OCI-LY3 (cell line): ENCODE measurements around the gene TBC1D32.

ENCODE experiments used
- H2AFZ ChIP-seq: fragments of 200-600, 300-600 bp; shearing (Covaris generic); 2 replicates; pipeline ENCODE4 v1.6.0; 2014; ENCODE audit warnings: antibody characterized with exemption, low read depth, low read length
- H3K27ac ChIP-seq: fragments of 200-600, 300-600 bp; sonication (generic); 2 replicates; pipeline ENCODE4 v1.5.1; 2014; ENCODE audit warnings: mild to moderate bottlenecking, low read length, moderate library complexity, mixed read lengths
- H3K27me3 ChIP-seq: fragments of 200-600, 300-600 bp; sonication (generic); 2 replicates; pipeline ENCODE4 v1.6.1; 2014; ENCODE audit warnings: low read depth, low read length, mixed read lengths
- H3K36me3 ChIP-seq: fragments of 200-600, 300-600 bp; sonication (generic); replicated peaks from 2 replicates; pipeline ENCODE3; 2014; ENCODE audit warnings: low read depth, low read length, mixed read lengths
- H3K4me1 ChIP-seq: fragments of 300-600, 200-600 bp; sonication (generic); 2 replicates; pipeline ENCODE4 v1.6.1; 2014; ENCODE audit warnings: low read length, mixed read lengths
- H3K4me2 ChIP-seq: fragments of 200-600, 300-600 bp; sonication (generic); 2 replicates; pipeline ENCODE4 v1.6.1; 2014; ENCODE audit warnings: low read length, mixed read lengths
- H3K4me3 ChIP-seq: fragments of 300-600, 200-600 bp; sonication (generic); 2 replicates; pipeline ENCODE4 v1.5.1; 2014; ENCODE audit warnings: antibody characterized with exemption, mild to moderate bottlenecking, low read length, moderate library complexity
- H3K79me2 ChIP-seq: fragments of 300-600, 200-600 bp; shearing (Covaris generic); 2 replicates; pipeline ENCODE4 v1.6.1; 2014; ENCODE audit warnings: mild to moderate bottlenecking, low read length, mixed read lengths
- H3K9ac ChIP-seq: fragments of 300-600, 200-600 bp; shearing (Covaris generic); 2 replicates; pipeline ENCODE4 v1.6.0; 2014; ENCODE audit warnings: mild to moderate bottlenecking, low read length, moderate library complexity
- H3K9me3 ChIP-seq: fragments of 200-600, 300-600 bp; shearing (Covaris generic); 2 replicates; pipeline ENCODE4 v1.6.1; 2014; ENCODE audit warnings: low read length, mixed read lengths; ENCODE audit not compliant: insufficient read depth
- H4K20me1 ChIP-seq: fragments of 200-600, 300-600 bp; sonication (generic); 2 replicates; pipeline ENCODE4 v1.6.1; 2016; ENCODE audit warnings: low read length, mixed read lengths; ENCODE audit not compliant: insufficient read depth
- EZH2phosphoT487 ChIP-seq: fragments of 200-600 bp; shearing (Covaris generic); IDR thresholded peaks from 2 replicates; pipeline ENCODE4 v1.6.1; 2018; ENCODE audit warnings: antibody characterized with exemption, mixed run types, low read depth
- TF ChIP-seq, protein P1 (sequence below): fragments of 200-600, 300-600 bp; sonication (generic); IDR thresholded peaks from 2 replicates; pipeline ENCODE4 v1.5.1; 2014; ENCODE audit warnings: antibody characterized with exemption, low read length, low read depth

The TBC1D32 gene

DNA sequence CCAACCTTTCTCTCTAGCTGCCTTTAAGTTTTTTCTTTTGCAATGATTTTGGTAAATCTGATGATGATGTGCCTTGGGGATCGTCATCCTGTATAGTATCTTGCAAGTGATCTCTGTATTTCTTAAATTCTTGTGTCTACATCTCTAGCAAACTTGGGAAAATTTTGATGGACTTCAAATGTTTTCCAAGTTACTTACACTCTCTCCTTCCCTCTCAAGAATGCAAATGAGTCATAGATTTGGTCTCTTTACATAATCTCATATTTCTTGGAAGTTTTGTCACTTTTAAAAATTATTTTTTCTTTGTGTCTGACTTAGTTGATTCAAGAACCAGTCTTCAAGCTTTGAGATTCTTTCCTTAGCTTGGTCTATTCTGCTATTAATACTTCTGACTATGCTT is 176.4 kb downstream of the TBC1D32 start:
- Histone ChIP-seq H3K9ac (no peak overlapping the region), H3K9me3 (no peaks in the 10 kb centered on the region), H3K79me2 (no peaks in the 10 kb centered on the region), H4K20me1 (no peaks in the 10 kb centered on the region), H3K27ac (no peak overlapping the region), H3K4me2 (no peak overlapping the region), H3K36me3 (no peaks in the 10 kb centered on the region), H3K27me3 (no peaks in the 10 kb centered on the region), H3K4me3 (no peak overlapping the region), H3K4me1 (no peaks in the 10 kb centered on the region), H2AFZ (no peak overlapping the region)
- TF ChIP-seq, protein P1, sequence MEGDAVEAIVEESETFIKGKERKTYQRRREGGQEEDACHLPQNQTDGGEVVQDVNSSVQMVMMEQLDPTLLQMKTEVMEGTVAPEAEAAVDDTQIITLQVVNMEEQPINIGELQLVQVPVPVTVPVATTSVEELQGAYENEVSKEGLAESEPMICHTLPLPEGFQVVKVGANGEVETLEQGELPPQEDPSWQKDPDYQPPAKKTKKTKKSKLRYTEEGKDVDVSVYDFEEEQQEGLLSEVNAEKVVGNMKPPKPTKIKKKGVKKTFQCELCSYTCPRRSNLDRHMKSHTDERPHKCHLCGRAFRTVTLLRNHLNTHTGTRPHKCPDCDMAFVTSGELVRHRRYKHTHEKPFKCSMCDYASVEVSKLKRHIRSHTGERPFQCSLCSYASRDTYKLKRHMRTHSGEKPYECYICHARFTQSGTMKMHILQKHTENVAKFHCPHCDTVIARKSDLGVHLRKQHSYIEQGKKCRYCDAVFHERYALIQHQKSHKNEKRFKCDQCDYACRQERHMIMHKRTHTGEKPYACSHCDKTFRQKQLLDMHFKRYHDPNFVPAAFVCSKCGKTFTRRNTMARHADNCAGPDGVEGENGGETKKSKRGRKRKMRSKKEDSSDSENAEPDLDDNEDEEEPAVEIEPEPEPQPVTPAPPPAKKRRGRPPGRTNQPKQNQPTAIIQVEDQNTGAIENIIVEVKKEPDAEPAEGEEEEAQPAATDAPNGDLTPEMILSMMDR: no peak
- TF ChIP-seq EZH2phosphoT487: no peak

GRCh38 chr6:121143476-121143875 is 190.8 kb downstream of the TBC1D32 start:
- H3K9me3 ChIP-seq: no peaks in the 10 kb centered on the region
- TF ChIP-seq, protein P1: no peak
- TF ChIP-seq EZH2phosphoT487: no peak
- H3K4me2 ChIP-seq: no peak overlapping the region
- no peaks in the 10 kb centered on the region for H3K36me3 ChIP-seq
- H3K4me1 ChIP-seq: no peaks in the 10 kb centered on the region
- no peak overlapping the region for H2AFZ ChIP-seq
- no peaks in the 10 kb centered on the region for H3K79me2 ChIP-seq
- H4K20me1 ChIP-seq: no peaks in the 10 kb centered on the region
- no peak overlapping the region for H3K9ac ChIP-seq
- H3K27ac ChIP-seq: no peak overlapping the region
- H3K27me3 ChIP-seq: no peaks in the 10 kb centered on the region
- no peak overlapping the region for H3K4me3 ChIP-seq

DNA sequence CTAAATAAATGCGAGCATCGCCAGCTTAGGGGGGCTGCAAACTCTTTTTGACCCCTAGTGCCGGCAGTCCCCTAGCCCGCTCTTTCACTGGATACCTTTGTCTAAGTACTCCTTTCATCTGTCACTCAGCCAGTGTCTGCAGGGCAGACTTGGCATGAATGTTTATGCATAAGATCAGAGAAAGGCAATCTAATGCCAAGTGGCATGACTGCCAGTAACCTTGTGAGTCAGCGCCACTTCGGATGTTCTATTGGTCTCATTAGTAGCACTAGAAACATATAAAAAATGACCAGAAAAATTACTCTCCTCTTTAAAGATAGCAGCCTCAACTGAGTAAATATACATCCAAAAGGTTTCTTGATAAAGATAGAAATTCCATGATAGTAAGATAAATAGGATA is 192.2 kb downstream of the TBC1D32 start:
- H4K20me1 ChIP-seq: no peaks in the 10 kb centered on the region
- H3K79me2 ChIP-seq: no peaks in the 10 kb centered on the region
- H3K27ac ChIP-seq: no peak overlapping the region
- no peak overlapping the region for H3K9ac ChIP-seq
- no peaks in the 10 kb centered on the region for H3K36me3 ChIP-seq
- no peaks in the 10 kb centered on the region for H3K4me1 ChIP-seq
- no peaks in the 10 kb centered on the region for H3K9me3 ChIP-seq
- H2AFZ ChIP-seq: no peak overlapping the region
- H3K27me3 ChIP-seq: no peaks in the 10 kb centered on the region
- H3K4me2 ChIP-seq: no peak overlapping the region
- no peak overlapping the region for H3K4me3 ChIP-seq
- TF ChIP-seq, protein P1: no peak

- Histone ChIP-seq H3K9ac (no peak overlapping the region), H4K20me1 (no peaks in the 10 kb centered on the region), H3K4me3 (no peak overlapping the region), H2AFZ (no peak overlapping the region), H3K27ac (no peak overlapping the region), H3K36me3 (no peaks in the 10 kb centered on the region), H3K27me3 (no peaks in the 10 kb centered on the region), H3K4me1 (no peaks in the 10 kb centered on the region), H3K79me2 (no peaks in the 10 kb centered on the region), H3K4me2 (no peak overlapping the region), H3K9me3 (no peaks in the 10 kb centered on the region)
- TF ChIP-seq EZH2phosphoT487: no peak
- TF ChIP-seq, protein P1: no peak
Measured at GRCh38 chr6:121135425-121135824, 198.9 kb downstream of the TBC1D32 start.
